ENCODE results near the gene BLOC1S3.

GRCh38 chr19:45142726-45143110, 35.9 kb upstream of the BLOC1S3 start:
- TF ChIP-seq EZH2 (IDR thresholded peaks at IDR 0.05) (no peak), POLR2AphosphoS5 (IDR thresholded peaks at IDR 0.05; ENCODE audit: borderline replicate concordance, low read depth, low read length) (no peak)
